Pancreas (tissue), 10 donors: ENCODE measurements around the gene PLEKHA3. TPM values are rescaled to one million over a fixed set of nuclear protein-coding genes. Genes with fewer than 3 reads are reported as not detected.

Source experiments
- ATAC-seq, 4 donors: fragments of 200-7000 bp; cut with Tn5 transposase; one replicate each; pipeline versions ENCODE4 v1.8.0 to v1.9.1; 2020; ENCODE audit warnings: mild to moderate bottlenecking in 4 of 4, moderate library complexity in 4 of 4
- DNase-seq, 6 donors: peaks; one replicate each; pipeline ENCODE4 v3.0.0-alpha.2; 2020
- FAIRE-seq: peaks from 2 replicates; lab custom pipeline; 2012; peaks lifted over from hg19 to GRCh38; lab: Jason Lieb, UNC
- H3K27ac ChIP-seq, 4 donors: fragments of 200-600 bp; sonication (generic); 1 replicate in 3 of 4; 2 replicates in 1 of 4; pipeline versions ENCODE4 v1.5.0 to v1.8.0; 2020
- H3K27me3 ChIP-seq, 4 donors: fragments of 200-600 bp; one replicate each; pipeline ENCODE4 v1.8.0; 2021
- H3K36me3 ChIP-seq, 3 donors: fragments of 200-600 bp; sonication (generic) in 1 of 3; one replicate each; pipeline versions ENCODE4 v1.5.0 to v1.8.0; 2020 to 2021
- H3K4me1 ChIP-seq, 3 donors: fragments of 200-600 bp; one replicate each; pipeline ENCODE4 v1.8.0; 2021
- H3K4me3 ChIP-seq, 4 donors: fragments of 200-600 bp; sonication (generic) in 2 of 4; one replicate each; pipeline versions ENCODE4 v1.5.0 to v1.8.0; 2020 to 2021
- H3K9me3 ChIP-seq, 4 donors: fragments of 200-600 bp; one replicate each; pipeline ENCODE4 v1.8.0; 2021
- WGBS, 2 donors: extraction: QIAGEN DNeasy Blood & Tissue Kit; methylation state at CpG; one replicate each; pipeline ENCODE4 v1.1.7; 2013; 5-methylcytosine and 5-hydroxymethylcytosine counted together
- intact Hi-C, 3 donors: fragments of 100-400 bp; cut with DNase I; formaldehyde crosslinking; loops; one replicate each; pipeline versions ENCODE4 v1.11.1 to v1.14.2; 2022
- polyA plus RNA-seq, 2 donors: library from polyadenylated mRNA; stranded (reverse); fragments of 200-250 nt; gene quantifications; one replicate each; pipeline ENCODE4 v1.2.3, GENCODE V29; 2013
- total RNA-seq, 6 donors: library from RNA; stranded (reverse); fragmentation: NEBNext Ultra II Directional in 4 of 6; extraction: Animal tissue kit (Norgen Biotek cat#: 25700) in 4 of 6; gene quantifications; one replicate each; pipeline versions ENCODE4 v1.2.1 to v1.2.4, GENCODE V29; 2021 to 2023
- TF ChIP-seq, protein P1 (sequence below), 4 donors: fragments of 200-600 bp; sonication (generic) in 3 of 4; IDR thresholded peaks; one replicate each; pipeline versions ENCODE4 v1.5.0 to v1.8.0; 2021; ENCODE audit warnings: antibody characterized with exemption in 4 of 4
- donor health status: healthy with polysubstance abuse.
- donor health status: DM: no; HTN: no; CAD: no; lungs with moderate emphysema.
- donor health status: DM: no; HTN: no; CAD: no.
- donor health status: control.
- donor health status: control.
- donor health status: Bipolar disorder and iron deficiency.
- donor health status: DM: yes; HTN: yes; CAD: no.
- donor health status: DM: no; HTN: no; CAD: no.
- donor health status: DM: no; HTN: no; CAD: no.
- donor health status: DM: yes; HTN: yes; CAD: no.

Gene PLEKHA3
- total and polyA plus RNA-seq, 8 donors: 1.2 to 18.6 (median 10.8) TPM

DNA sequence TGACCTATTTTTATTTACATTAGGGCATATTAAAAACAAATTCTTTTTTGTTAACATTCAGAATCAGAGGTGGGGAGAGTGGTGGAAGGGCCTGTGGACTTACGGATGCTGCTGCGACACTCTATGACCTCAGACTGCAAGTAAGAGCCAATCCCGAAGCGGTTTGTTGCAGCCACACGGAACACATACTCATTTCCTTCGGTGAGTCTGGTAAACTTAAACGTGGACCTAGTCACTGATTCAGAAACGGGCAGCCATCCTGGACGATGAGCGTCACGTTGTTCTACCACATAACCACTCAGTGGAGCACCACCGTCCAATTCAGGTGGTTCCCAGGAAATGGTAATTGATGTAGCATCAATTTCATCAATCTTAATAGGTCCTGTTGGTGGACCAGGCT is 61.9 kb downstream of the PLEKHA3 start:
- intact Hi-C loops: no loop called here
- no peak overlapping the region for H3K27ac ChIP-seq
- DNase-seq: no peak
- H3K9me3 ChIP-seq: no peaks in the 10 kb centered on the region
- no peak overlapping the region for H3K4me3 ChIP-seq
- no peaks in the 10 kb centered on the region for H3K4me1 ChIP-seq
- no peaks in the 10 kb centered on the region for H3K27me3 ChIP-seq
- no peak for FAIRE-seq
- no peak for ATAC-seq
- H3K36me3 ChIP-seq: peaks cover 0 to 67% (median 16%) of the 10 kb centered on the region in 3 donors
- TF ChIP-seq, protein P1, sequence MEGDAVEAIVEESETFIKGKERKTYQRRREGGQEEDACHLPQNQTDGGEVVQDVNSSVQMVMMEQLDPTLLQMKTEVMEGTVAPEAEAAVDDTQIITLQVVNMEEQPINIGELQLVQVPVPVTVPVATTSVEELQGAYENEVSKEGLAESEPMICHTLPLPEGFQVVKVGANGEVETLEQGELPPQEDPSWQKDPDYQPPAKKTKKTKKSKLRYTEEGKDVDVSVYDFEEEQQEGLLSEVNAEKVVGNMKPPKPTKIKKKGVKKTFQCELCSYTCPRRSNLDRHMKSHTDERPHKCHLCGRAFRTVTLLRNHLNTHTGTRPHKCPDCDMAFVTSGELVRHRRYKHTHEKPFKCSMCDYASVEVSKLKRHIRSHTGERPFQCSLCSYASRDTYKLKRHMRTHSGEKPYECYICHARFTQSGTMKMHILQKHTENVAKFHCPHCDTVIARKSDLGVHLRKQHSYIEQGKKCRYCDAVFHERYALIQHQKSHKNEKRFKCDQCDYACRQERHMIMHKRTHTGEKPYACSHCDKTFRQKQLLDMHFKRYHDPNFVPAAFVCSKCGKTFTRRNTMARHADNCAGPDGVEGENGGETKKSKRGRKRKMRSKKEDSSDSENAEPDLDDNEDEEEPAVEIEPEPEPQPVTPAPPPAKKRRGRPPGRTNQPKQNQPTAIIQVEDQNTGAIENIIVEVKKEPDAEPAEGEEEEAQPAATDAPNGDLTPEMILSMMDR (IDR thresholded peaks at IDR 0.05): no peak
- 91 to 96% methylated on average over 12 of the region's 12 CpGs for WGBS, 2 donors

DNA sequence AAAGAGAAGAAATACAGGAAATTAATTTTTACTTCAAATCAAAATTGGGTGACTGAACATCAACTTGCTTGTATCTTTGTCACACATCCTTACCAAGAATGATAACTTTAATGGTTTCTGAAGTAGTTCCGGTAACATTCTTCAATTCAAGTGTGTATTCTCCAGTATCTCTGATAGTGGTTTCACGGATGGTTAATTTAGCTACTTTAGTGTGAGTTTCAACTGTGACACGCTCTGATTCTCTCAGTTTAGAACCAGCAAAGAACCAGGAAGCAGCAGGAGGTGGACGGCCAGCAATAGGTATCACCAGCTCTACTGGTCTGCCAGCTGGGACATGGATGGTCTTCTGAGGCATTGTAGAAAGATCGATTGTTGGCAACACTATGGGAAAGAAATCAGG is 62.3 kb downstream of the PLEKHA3 start:
- 93 to 97% methylated on average over 5 of the region's 5 CpGs for WGBS, 2 donors
- no peak for ATAC-seq
- Histone ChIP-seq H3K36me3 (peaks cover 0 to 63% (median 16%) of the 10 kb centered on the region in 3 donors), H3K4me1 (no peaks in the 10 kb centered on the region), H3K4me3 (no peak overlapping the region), H3K27me3 (no peaks in the 10 kb centered on the region), H3K27ac (no peak overlapping the region), H3K9me3 (no peaks in the 10 kb centered on the region)
- no peak for DNase-seq
- TF ChIP-seq, protein P1 (IDR thresholded peaks at IDR 0.05): no peak
- intact Hi-C loops: no loop called here
- FAIRE-seq: no peak

DNA sequence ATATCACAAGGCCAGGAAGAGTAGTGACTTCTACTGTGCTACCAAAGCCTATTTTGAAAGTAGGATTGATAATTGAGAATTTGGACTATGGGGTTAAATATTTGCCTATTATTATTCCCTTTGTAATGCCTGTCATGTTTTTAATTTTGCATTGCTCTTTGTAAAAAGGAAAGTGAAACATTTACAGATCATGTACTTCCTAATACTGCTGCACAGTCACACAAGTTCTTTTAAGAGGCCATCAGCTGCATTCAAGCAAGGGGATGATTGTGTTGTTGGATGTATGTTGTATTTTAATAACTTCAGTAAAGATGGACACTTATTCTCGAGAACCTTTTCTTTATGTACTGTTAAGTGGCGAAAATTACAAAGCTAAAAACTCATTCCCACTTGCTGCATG is 70.1 kb downstream of the PLEKHA3 start:
- H3K27me3 ChIP-seq: no peaks in the 10 kb centered on the region
- H3K4me1 ChIP-seq: no peaks in the 10 kb centered on the region
- DNase-seq (no peak), FAIRE-seq (no peak), ATAC-seq (no peak)
- H3K36me3 ChIP-seq: peaks cover 0 to 75% (median 0%) of the 10 kb centered on the region in 3 donors
- H3K4me3 ChIP-seq: no peak overlapping the region
- WGBS, 2 donors: 94 to 96% methylated on average over 2 of the region's 2 CpGs
- H3K27ac ChIP-seq: no peak overlapping the region
- intact Hi-C loops: no loop called here
- no peaks in the 10 kb centered on the region for H3K9me3 ChIP-seq
- TF ChIP-seq, protein P1 (IDR thresholded peaks at IDR 0.05): no peak

- Histone ChIP-seq H3K27me3 (no peaks in the 10 kb centered on the region), H3K27ac (no peak overlapping the region), H3K36me3 (peaks cover 0 to 59% (median 0%) of the 10 kb centered on the region in 3 donors), H3K9me3 (no peaks in the 10 kb centered on the region), H3K4me3 (no peak overlapping the region), H3K4me1 (no peaks in the 10 kb centered on the region)
- intact Hi-C loops: no loop called here
- no peak for ATAC-seq
- no peak for DNase-seq
- FAIRE-seq: no peak
- WGBS, 2 donors: 89 to 98% methylated on average over 2 of the region's 2 CpGs
- TF ChIP-seq, protein P1 (IDR thresholded peaks at IDR 0.05): no peak
Measured at GRCh38 chr2:178553047-178553446, 72.8 kb downstream of the PLEKHA3 start.

Other genes with a start within 250 kb of the PLEKHA3 start
- 10 to 100 TPM; 17.6 to 23.7 (median 20.5) TPM for gene PRKRA, start 29.3 kb upstream of the PLEKHA3 start, total RNA-seq
- gene PRKRA, start 29.3 kb upstream of the PLEKHA3 start, polyA plus RNA-seq: 10 to 100 TPM; 21.7 to 34.3 TPM
- 1 to 10 TPM in 5 of 6 donors, under 1 TPM in 1; 0.88 to 1.9 (median 1.4) TPM for gene PJVK, start 29.1 kb upstream of the PLEKHA3 start, total RNA-seq
- gene PJVK, start 29.1 kb upstream of the PLEKHA3 start, polyA plus RNA-seq: 1 to 10 TPM; 5.0 to 7.1 TPM
- gene FKBP7, start 1.9 kb upstream of the PLEKHA3 start, total RNA-seq: 1 to 10 TPM; 1.1 to 5.4 (median 2.1) TPM
- gene FKBP7, start 1.9 kb upstream of the PLEKHA3 start, polyA plus RNA-seq: 1 to 10 TPM; 2.7 to 4.5 TPM